HG03097 (cell line): ENCODE results near the gene SLC22A4.

ENCODE experiments used
- ATAC-seq: cut with Tn5 transposase; IDR thresholded peaks from one replicate; pipeline ENCODE4 v1.9.1; 2021; ENCODE audit not compliant: unreplicated experiment, low FRiP score

The SLC22A4 gene

DNA sequence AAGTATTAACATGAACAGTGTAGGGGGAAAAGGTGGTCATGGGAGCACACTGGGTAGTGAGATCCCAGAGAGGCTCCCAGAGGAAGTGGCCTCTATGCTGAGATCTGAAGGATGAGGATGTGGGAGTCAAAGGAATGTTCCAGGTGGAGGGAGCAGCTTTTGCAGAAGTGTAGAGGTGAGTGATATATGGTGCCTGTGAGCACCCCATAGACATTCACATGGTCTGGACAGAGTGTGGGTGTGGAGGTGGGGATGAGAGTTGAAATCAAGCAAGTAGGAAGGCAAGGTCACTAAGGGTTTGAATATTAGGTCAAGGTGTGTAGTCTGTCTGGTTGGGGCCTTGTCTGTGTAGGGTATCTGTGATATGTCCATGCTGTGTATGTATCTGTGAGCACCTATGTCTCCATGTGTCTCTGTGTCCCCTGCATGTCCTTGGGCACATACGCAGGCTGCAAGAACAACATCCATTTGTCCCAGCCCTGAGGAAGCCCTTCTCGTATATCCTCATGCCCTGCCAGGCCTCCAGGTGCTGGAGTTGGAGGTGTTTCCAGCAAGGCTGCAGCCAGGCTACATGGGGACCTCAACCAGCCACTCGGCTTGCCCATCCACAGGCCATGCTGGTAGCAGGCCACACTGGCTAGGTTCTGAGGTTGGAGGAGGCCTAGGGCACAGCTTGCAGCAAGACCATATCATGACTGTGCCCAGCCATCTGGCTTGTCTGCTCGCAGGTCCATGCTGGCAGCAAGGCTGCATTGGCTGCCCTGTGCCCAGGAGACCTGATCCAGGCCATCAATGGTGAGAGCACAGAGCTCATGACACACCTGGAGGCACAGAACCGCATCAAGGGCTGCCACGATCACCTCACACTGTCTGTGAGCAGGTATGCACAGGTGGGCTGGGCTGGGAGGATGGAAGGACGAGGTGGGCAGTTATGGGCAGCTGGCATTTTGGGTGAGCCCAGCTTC lies 32.0 kb upstream of the SLC22A4 start:
- ATAC-seq: no peak

DNA sequence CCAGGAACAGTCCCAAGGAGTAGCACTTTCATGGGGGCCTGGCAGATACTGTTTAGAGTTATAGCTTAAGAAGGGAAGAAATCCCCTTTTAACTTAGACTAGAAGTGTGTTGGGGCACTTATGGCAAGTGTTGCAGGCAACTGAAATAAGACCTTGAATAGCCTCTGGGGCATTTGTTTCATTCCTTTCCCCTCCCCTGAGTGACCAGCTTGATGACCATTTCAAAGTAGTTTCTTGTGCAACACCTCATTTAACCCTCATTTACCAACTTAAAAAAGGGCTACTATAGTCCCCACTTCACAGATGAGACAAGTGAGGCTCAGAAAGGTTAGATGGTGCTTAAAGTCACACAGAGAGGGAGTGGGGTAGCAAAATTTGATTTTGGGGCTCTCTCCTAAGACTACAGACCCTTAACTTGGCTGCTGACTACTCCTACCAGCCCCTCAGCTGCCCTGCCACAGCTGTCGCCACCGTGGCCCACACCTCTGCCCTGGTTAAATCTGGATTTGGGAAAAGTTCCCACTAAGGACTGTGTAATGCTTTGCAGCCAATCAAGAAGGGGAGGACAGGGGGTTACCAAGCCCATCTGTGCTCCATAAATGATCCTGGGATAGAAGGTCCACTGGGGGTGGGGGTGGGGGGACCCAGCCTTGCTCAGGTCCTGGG lies 31.2 kb upstream of the SLC22A4 start:
- ATAC-seq: no peak

DNA sequence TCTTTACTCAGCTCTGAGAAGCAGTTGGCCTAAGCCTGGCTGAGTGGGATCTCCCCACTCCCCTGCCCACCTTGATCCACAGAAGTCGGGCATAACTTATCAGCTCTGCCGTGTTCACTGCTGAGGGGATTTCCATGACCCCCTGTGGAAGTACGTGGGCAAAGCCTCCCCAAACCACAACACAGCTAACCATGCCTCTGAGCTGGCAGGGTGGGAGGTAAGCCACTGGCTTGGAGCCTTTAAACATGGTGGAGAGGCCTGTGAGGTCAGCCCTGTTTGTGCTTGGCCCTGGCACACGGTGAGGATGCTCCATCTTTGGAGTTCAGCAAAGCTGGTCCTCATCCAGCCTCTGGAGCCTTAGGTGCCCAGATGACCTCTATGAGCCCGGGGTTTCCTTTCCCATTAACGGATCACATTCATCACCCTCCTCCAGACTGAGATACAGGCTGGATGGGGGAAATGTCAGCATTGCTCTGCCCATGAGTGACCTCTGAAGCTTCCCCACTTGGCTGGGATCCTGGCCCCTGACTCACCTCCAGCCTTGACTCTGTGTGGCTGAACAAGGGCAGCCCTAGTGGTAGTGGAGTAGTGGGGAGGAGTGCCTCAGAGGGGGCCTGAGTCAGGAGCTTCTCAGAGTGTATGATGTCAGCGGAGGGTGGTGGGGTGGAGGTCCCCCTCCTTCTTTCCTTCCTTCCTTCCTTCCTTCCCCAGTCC lies 30.5 kb upstream of the SLC22A4 start:
- no peak for ATAC-seq

DNA sequence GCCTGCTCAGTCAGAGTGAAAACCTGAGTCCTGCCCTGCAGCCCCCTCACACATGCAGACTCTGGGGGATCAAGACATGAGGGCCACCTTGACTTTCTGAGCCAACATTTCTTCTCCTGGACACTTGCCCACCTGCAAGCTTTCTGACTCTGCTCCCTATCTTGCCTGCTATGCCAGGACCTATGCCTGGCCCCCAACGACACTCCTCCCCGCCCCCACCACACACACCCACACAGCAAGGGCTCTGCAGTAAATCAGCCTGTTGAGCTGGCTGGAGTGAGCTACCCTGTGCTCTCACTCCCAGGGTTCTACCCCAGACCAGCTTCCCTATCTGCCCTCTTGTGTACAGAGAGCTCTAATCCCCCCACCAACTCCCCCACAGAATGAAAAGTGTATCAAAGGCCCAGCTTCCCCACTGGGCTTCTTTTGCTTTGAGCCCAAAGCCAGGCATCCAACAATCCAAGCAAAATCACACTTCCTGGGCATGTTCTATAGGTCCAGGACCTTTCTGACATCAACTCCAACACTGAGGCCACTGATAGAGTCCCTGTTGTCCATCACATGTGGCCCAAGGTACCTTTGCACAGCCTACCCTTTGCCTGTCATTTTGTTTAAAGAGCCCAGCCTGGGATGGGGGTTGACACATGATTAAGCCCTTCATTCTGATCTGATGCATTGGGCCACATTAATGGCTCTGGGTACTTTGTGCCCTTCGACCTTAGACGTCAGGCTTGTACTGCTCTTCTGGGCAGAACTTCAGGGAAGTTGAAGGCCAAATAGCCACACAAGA lies 29.5 kb upstream of the SLC22A4 start:
- no peak for ATAC-seq

DNA sequence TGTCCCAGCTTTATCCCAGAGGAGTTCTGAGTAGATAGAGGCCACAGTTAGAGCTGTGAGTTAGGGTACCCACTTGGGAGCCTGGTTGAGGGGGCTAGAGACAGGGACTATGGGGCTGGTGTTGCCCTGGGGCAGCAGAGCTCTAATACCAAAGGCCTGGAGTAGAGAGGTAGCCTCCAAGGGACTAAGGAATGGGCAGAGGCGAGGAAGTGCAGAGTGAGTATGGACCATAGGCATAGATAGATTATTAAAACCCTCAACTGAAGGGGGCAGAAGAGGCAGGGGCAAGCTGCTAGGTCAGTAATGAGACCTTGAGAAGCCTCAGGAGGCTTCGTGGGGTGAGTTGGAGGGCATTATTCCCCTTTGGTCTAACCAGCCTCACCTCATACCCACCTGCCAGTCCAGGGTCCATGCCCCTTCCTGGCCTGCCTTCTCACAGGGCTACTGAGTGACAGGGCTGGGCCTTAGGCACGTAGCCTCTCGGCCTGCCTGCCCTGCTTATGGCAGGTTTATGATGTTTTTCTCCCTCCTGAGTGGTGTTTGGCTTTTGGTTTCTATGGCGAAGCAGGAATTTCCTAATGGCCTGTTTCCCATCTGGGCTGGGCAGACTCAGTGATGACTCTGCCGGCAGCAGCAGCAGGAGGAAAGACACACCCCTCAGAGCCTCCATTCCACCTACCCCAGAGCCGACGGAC lies 28.7 kb upstream of the SLC22A4 start:
- no peak for ATAC-seq

GRCh38 chr5:132266031-132266835 lies 28.0 kb upstream of the SLC22A4 start:
- ATAC-seq: no peak

GRCh38 chr5:132266836-132267160 lies 27.4 kb upstream of the SLC22A4 start:
- no peak for ATAC-seq

GRCh38 chr5:132267166-132267739 lies 26.9 kb upstream of the SLC22A4 start:
- no peak for ATAC-seq

- no peak for ATAC-seq
Measured at GRCh38 chr5:132267931-132268768, 26.0 kb upstream of the SLC22A4 start.

DNA sequence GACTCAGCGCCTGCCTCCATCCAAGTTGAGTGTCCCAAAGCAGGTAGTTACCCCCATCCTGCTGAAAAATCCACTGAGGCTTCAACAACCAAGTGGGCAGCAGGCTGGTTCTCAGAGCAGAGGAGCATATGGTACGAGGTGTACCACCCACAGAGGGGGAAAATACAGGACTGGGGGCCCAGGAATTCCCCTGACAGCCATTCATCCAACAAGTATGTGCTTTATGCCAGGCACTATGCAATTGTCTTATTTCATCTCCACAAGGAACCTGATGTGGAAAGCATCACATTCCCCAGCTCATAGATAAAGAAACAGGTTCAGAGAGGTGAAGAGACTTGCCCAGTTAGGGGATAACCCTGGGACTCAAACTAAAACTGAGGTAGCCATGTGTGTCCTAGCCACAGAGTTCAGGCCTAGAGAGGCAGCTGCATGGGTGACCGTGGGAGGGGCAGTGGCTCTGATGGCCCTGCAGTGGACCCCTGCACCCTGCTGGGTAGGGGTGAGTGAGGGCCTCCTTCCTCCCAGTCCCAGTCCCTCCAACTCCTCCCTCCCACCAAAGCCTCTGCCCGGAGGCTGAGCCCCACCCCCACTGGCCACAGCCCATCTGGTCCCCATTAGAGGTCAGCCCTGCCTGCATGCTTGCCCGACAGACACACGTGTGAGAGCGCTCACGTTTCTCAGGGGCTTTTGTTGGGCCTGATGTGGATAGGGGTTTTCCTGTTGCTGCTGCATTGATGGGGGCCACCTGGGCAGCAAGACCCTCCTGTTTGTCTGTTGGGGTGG lies 25.2 kb upstream of the SLC22A4 start:
- ATAC-seq: peak; percentile 45

DNA sequence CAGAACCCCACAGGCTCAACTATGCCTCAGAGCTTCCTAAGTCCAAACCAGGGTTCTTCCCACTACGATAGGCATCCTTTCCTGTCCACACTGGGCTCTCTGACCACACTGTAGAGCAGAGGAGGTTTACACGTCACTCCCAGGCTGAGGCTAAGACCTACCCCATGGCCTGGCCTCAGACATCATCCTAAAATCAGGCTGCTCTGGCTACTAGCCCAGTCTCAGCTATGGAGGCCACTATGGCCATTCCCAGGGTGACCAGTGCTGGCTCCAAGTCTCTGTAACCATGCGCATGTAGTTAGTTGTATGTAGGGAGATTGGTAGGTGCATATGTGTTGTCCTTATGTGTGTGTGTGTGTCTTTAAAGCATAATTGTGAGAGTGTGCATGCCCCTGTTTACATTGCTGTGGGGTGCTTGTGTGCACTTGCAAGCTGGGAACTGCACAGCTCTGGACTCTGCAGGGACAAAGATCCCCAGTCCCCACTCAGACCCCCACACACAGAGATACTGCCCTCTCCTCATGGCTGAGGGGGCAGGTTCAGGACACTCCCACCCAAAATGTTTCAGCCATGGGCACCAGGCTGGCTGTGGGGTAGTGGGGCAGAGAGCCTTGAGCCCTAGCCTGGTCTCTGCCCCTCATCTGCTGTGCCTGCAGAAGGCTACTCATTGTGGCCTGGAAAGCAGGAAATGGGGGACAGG lies 24.4 kb upstream of the SLC22A4 start:
- ATAC-seq: no peak

DNA sequence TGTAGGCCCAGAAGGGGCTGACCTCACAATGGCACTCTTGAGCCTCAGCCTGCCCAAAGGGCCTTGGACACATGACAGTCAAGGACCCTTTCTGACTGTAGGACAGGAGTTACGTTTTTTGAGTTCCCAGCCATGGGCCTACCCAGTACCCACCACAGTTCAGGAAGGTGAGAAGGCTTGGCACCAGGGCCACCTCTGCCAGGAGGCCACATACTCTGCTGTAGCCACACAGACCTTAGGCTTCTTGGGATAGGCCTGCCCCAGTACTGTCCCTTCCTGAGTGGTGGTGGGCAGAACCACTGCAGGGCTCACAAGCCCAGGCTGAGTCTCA lies 23.9 kb upstream of the SLC22A4 start:
- no peak for ATAC-seq

DNA sequence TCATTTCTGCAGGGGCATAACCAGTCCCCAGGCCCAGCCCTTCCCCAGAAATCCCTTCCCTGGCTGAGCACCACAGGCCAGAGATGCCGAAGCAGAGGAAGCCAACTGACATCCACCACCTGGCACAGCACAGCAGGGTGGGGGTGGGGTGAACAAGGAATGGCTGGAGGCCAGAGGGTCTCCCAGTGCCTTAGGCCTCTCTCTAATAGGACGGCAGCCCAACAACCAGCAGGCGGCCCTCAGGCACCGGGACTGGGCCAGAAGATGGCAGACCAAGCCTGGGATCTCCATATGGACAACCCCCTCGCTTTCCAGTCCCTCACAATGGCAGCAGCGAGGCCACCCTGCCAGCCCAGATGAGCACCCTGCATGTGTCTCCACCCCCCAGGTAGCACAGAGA lies 23.5 kb upstream of the SLC22A4 start:
- no peak for ATAC-seq

DNA sequence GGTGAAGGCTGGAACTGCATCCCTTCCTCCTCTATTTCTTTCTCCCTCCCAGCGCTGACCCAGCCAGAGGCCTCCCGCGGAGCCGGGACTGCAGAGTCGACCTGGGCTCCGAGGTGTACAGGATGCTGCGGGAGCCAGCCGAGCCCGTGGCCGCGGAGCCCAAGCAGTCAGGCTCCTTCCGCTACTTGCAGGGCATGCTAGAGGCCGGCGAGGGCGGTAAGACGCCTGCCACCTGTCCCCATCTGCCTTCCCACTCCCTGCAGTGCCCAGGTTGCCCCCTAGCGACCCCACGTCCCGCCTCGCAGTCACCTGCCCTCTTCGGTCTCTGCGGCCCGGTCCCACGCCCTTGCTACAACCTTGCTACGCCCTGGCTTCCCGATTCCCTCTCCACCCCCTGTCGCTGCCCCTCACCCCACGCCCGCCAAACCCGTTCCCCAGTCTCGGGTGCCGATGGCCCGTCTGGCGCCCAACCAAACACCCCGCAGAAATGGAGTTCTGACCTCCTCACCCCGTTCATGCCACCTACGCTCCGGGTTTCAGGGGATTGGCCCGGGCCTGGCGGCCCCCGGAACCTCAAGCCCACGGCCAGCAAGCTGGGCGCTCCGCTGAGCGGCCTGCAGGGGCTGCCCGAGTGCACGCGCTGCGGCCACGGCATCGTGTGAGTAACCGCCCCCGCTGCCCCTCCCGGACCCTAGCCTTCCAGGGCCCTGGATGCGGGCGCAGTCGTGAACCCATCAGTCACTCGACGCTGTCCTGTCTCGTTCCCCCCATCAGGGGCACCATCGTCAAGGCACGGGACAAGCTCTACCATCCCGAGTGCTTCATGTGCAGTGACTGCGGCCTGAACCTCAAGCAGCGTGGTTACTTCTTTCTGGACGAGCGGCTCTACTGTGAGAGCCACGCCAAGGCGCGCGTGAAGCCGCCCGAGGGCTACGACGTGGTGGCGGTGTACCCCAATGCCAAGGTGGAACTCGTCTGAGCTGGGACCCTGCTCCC lies 22.6 kb upstream of the SLC22A4 start:
- ATAC-seq: no peak

- no peak for ATAC-seq
Measured at GRCh38 chr5:132272311-132273210, 21.6 kb upstream of the SLC22A4 start.
